H1 (cell line): ENCODE results near the gene GGA3. TPM values are rescaled to one million over a fixed set of nuclear protein-coding genes. Genes with fewer than 3 reads are reported as not detected.
"Not testable (repeated sequence)": the region's sequence is repeated elsewhere in the genome, so short reads cannot be mapped to it uniquely, and the experiment has no call there.

ENCODE experiments used
- CTCF ChIA-PET: fragments of 300-600 bp; sonication (Branson Sonifier 250); formaldehyde crosslinking; loops from one replicate; lab custom pipeline; 2021; ENCODE audit not compliant: partially characterized antibody; lab: Charles Lee
- POLR2A ChIA-PET: fragments of 300-600 bp; sonication (Branson Sonifier 250); formaldehyde crosslinking; loops from one replicate; lab custom pipeline; 2021; ENCODE audit warnings: inconsistent platforms; ENCODE audit not compliant: partially characterized antibody; lab: Charles Lee
- DNase-seq, 2 experiments: peaks; one replicate each; pipeline versions ENCODE4 v3.0.0 to v3.0.0-alpha.2; 2010 to 2022; ENCODE audit warnings: low spot score in 2 of 2, low read depth in 1 of 2, mixed read lengths in 1 of 2
- FAIRE-seq: peaks from 2 replicates; lab custom pipeline; 2011; peaks lifted over from hg19 to GRCh38; lab: Jason Lieb, UNC
- H2AFZ ChIP-seq: 2 replicates; pipeline ENCODE4 v1.8.1; 2012; ENCODE audit warnings: low read length, inconsistent platforms
- H2AK5ac ChIP-seq: 2 replicates; pipeline ENCODE4 v1.6.1; 2013; ENCODE audit warnings: low read depth, low read length
- H2BK120ac ChIP-seq: replicated peaks from 2 replicates; pipeline ENCODE3; 2013; ENCODE audit warnings: low read depth, low read length, inconsistent platforms
- H2BK12ac ChIP-seq: 2 replicates; pipeline ENCODE4 v1.6.1; 2013; ENCODE audit warnings: low read depth, low read length
- H2BK15ac ChIP-seq: 2 replicates; pipeline ENCODE4 v1.6.1; 2013; ENCODE audit warnings: low read length
- H2BK20ac ChIP-seq: 2 replicates; pipeline ENCODE4 v1.6.1; 2013; ENCODE audit warnings: low read length
- H2BK5ac ChIP-seq: 2 replicates; pipeline ENCODE4 v1.6.1; 2013; ENCODE audit warnings: low read depth, low read length
- H3K14ac ChIP-seq: 2 replicates; pipeline ENCODE4 v1.6.1; 2013; ENCODE audit warnings: inconsistent platforms; ENCODE audit not compliant: insufficient read length
- H3K18ac ChIP-seq: 2 replicates; pipeline ENCODE4 v1.6.1; 2013; ENCODE audit warnings: low read length; ENCODE audit errors: extremely low read depth
- H3K23ac ChIP-seq: 2 replicates; pipeline ENCODE4 v1.6.1; 2013; ENCODE audit warnings: inconsistent platforms; ENCODE audit not compliant: insufficient read length
- H3K23me2 ChIP-seq: 2 replicates; pipeline ENCODE4 v1.6.1; 2013; ENCODE audit warnings: low read depth, low read length
- H3K27ac ChIP-seq: 2 replicates; pipeline ENCODE4 v1.6.1; 2011; ENCODE audit warnings: low read depth, low read length, inconsistent platforms
- H3K27me3 ChIP-seq, 4 experiments: replicated peaks in 1 of 4; 1 replicate in 1 of 4; 2 replicates in 3 of 4; pipeline versions ENCODE4 v1.6.1 to v1.8.1; 2011 to 2013; ENCODE audit warnings: low read length in 3 of 4, mild to moderate bottlenecking in 3 of 4, inconsistent platforms in 2 of 4, mixed read lengths in 2 of 4, moderate library complexity in 1 of 4; ENCODE audit not compliant: control insufficient read depth in 3 of 4, insufficient read depth in 3 of 4; ENCODE audit errors: extremely low read depth in 1 of 4
- H3K36me3 ChIP-seq, 4 experiments: 2 replicates each; pipeline versions ENCODE4 v1.6.1 to v1.8.1; 2011 to 2013; ENCODE audit warnings: mild to moderate bottlenecking in 4 of 4, low read length in 3 of 4, moderate library complexity in 2 of 4, control low read depth in 1 of 4, inconsistent platforms in 1 of 4; ENCODE audit not compliant: insufficient read depth in 4 of 4, control insufficient read depth in 2 of 4
- H3K4ac ChIP-seq: replicated peaks from 2 replicates; pipeline ENCODE3; 2013; ENCODE audit warnings: low read length, low read depth, mixed read lengths, inconsistent platforms; ENCODE audit not compliant: insufficient read length
- H3K4me1 ChIP-seq, 4 experiments: replicated peaks in 1 of 4; 1 replicate in 1 of 4; 2 replicates in 3 of 4; pipeline versions ENCODE4 v1.6.1 to v1.8.1; 2011 to 2013; ENCODE audit warnings: low read length in 3 of 4, inconsistent platforms in 2 of 4, mixed read lengths in 1 of 4; ENCODE audit not compliant: insufficient read depth in 4 of 4, control insufficient read depth in 3 of 4
- H3K4me2 ChIP-seq, 2 experiments: 2 replicates each; pipeline versions ENCODE4 v1.6.1 to v1.8.1; 2011 to 2013; ENCODE audit warnings: low read depth in 2 of 2, low read length in 2 of 2, control low read depth in 1 of 2, inconsistent platforms in 1 of 2, mild to moderate bottlenecking in 1 of 2; ENCODE audit not compliant: insufficient read depth in 1 of 2
- H3K4me3 ChIP-seq, 4 experiments: fragments of 200-600, 300-600 bp in 1 of 4; sonication (generic), shearing (Covaris generic), sonication (Bioruptor Twin) in 1 of 4; 2 replicates each; pipeline versions ENCODE4 v1.5.1 to v1.8.1; 2011 to 2016; ENCODE audit warnings: low read length in 4 of 4, low read depth in 3 of 4, control low read depth in 2 of 4, inconsistent platforms in 2 of 4, mild to moderate bottlenecking in 2 of 4, mixed read lengths in 1 of 4, moderate library complexity in 1 of 4; ENCODE audit not compliant: insufficient read depth in 2 of 4; ENCODE audit errors: extremely low read depth in 1 of 4
- H3K56ac ChIP-seq: replicated peaks from 2 replicates; pipeline ENCODE3; 2013; ENCODE audit warnings: low read depth, mild to moderate bottlenecking, mixed read lengths, low read length, inconsistent platforms; ENCODE audit not compliant: insufficient read length
- H3K79me1 ChIP-seq: 2 replicates; pipeline ENCODE4 v1.6.1; 2013; ENCODE audit warnings: low read depth, low read length, control low read depth
- H3K79me2 ChIP-seq, 2 experiments: 2 replicates each; pipeline versions ENCODE4 v1.6.1 to v1.8.1; 2012 to 2013; ENCODE audit warnings: low read length in 2 of 2, mild to moderate bottlenecking in 2 of 2, inconsistent platforms in 1 of 2; ENCODE audit not compliant: insufficient read depth in 2 of 2, control insufficient read depth in 1 of 2
- H3K9ac ChIP-seq, 4 experiments: replicated peaks in 1 of 4; 1 replicate in 1 of 4; 2 replicates in 3 of 4; pipeline versions ENCODE4 v1.6.1 to v1.8.1; 2011 to 2013; ENCODE audit warnings: low read depth in 3 of 4, low read length in 3 of 4, control low read depth in 2 of 4, mild to moderate bottlenecking in 2 of 4, moderate library complexity in 2 of 4, inconsistent platforms in 1 of 4; ENCODE audit errors: extremely low read depth in 1 of 4
- H3K9me3 ChIP-seq, 2 experiments: 2 replicates each; pipeline versions ENCODE4 v1.6.1 to v1.8.1; 2012 to 2013; ENCODE audit warnings: mild to moderate bottlenecking in 2 of 2, moderate library complexity in 2 of 2, control low read depth in 1 of 2, inconsistent platforms in 1 of 2, low read depth in 1 of 2, low read length in 1 of 2, mixed read lengths in 1 of 2; ENCODE audit not compliant: insufficient read depth in 2 of 2
- H4K20me1 ChIP-seq, 2 experiments: replicated peaks in 1 of 2; 2 replicates each; pipeline versions ENCODE3 to v1.8.1; 2011 to 2013; ENCODE audit warnings: inconsistent platforms in 2 of 2, low read length in 2 of 2, mild to moderate bottlenecking in 1 of 2; ENCODE audit not compliant: insufficient read depth in 2 of 2, control insufficient read depth in 1 of 2
- H4K5ac ChIP-seq: 2 replicates; pipeline ENCODE4 v1.6.1; 2013; ENCODE audit warnings: low read length, low read depth, mixed read lengths, inconsistent platforms; ENCODE audit not compliant: insufficient read length
- H4K8ac ChIP-seq: 2 replicates; pipeline ENCODE4 v1.8.0; 2013; ENCODE audit warnings: mild to moderate bottlenecking, moderate library complexity, low read length, inconsistent platforms; ENCODE audit not compliant: insufficient read depth; ENCODE audit errors: extremely low read depth
- H4K91ac ChIP-seq: replicated peaks from 2 replicates; pipeline ENCODE3; 2013; ENCODE audit warnings: low read length, mixed read lengths, inconsistent platforms; ENCODE audit not compliant: insufficient read length
- WGBS, 2 experiments: shearing (Covaris generic) in 1 of 2; methylation state at CpG; one replicate each; pipeline versions ENCODE4 v1.1.6 to v1.1.7; 2013 to 2015; ENCODE audit warnings: low lambda C conversion rate in 2 of 2, mixed read lengths in 2 of 2, inconsistent platforms in 1 of 2, low coverage in 1 of 2, missing lambda C conversion rate in 1 of 2; ENCODE audit not compliant: insufficient replicate concordance in 2 of 2, insufficient coverage in 1 of 2, insufficient read length in 1 of 2; ENCODE audit errors: extremely low coverage in 1 of 2, missing lambda C conversion rate in 1 of 2; 5-methylcytosine and 5-hydroxymethylcytosine counted together
- polyA plus RNA-seq, 7 experiments: library from polyadenylated mRNA; depleted of rRNA in 3 of 7; stranded (reverse) in 5 of 7; unstranded in 2 of 7; fragments of >200 nt in 5 of 7; fragments of 200-250 nt in 2 of 7; gene quantifications; 1 replicate in 5 of 7; 2 replicates in 1 of 7; 4 replicates in 1 of 7; pipeline versions ENCODE4 v1.2.1 to v1.2.3, GENCODE V29; 2011 to 2013; ENCODE audit warnings: missing spikeins in 2 of 7, mixed read lengths in 2 of 7
- total RNA-seq: library from RNA; stranded (reverse); fragmentation: NEBNext Ultra II Directional; extraction: Animal tissue kit (Norgen Biotek cat#: 25700); gene quantifications from 2 replicates; pipeline ENCODE4 v1.2.1, GENCODE V29; 2021

The GGA3 gene
- total and polyA plus RNA-seq, 2 of the 8 experiments (the other 6 are each of a cell fraction or from before 2014, with no cell fraction given), result 40.6 to 60.0 TPM

- H2BK120ac ChIP-seq, H3K4ac ChIP-seq, H2BK15ac ChIP-seq, H3K4me1 ChIP-seq, H2BK12ac ChIP-seq, H3K56ac ChIP-seq, H3K36me3 ChIP-seq, H3K14ac ChIP-seq, H4K8ac ChIP-seq, H4K20me1 ChIP-seq, H2BK20ac ChIP-seq, H3K27me3 ChIP-seq, H3K4me3 ChIP-seq, H3K79me2 ChIP-seq, DNase-seq, H3K27ac ChIP-seq, FAIRE-seq, H2AFZ ChIP-seq, H2AK5ac ChIP-seq, H3K4me2 ChIP-seq, H3K9me3 ChIP-seq, H3K79me1 ChIP-seq, H2BK5ac ChIP-seq, H4K91ac ChIP-seq, H3K23ac ChIP-seq, H3K18ac ChIP-seq, H4K5ac ChIP-seq, H3K9ac ChIP-seq, H3K23me2 ChIP-seq: not testable (repeated sequence)
- 96% methylated on average over 4 of the region's 4 CpGs; no CpG with 5 or more reads in 1 of the 2 experiments for WGBS, 2 experiments
- POLR2A ChIA-PET, result interaction anchor here (1.6 to 1.8 kb wide), 2 partner anchors 9 to 16 kb away, joined by 3 to 4 read pairs; partner anchors contain the start of gene MIF4GD
- CTCF ChIA-PET, result interaction anchor here (0.9 to 8.0 kb wide), 4 partner anchors 11 to 36 kb away, joined by 3 to 79 read pairs (median 4); partner anchors contain the start of gene MIF4GD
These were observed 18.8 kb upstream of the GGA3 start for GRCh38 chr17:75280189-75280588.
